Heart right ventricle (tissue), 16 donors: ENCODE measurements around the gene WDR91. TPM values are rescaled to one million over a fixed set of nuclear protein-coding genes. Genes with fewer than 3 reads are reported as not detected.
"Not testable (repeated sequence)": the region's sequence is repeated elsewhere in the genome, so short reads cannot be mapped to it uniquely, and the experiment has no call there.

ENCODE experiments used
- ATAC-seq, 8 donors: fragments of 200-7000 bp; cut with Tn5 transposase; one replicate each; pipeline ENCODE4 v1.9.1; 2020; ENCODE audit warnings: mild to moderate bottlenecking in 8 of 8, moderate library complexity in 8 of 8, moderate number of reproducible peaks in 1 of 8
- DNase-seq, 2 donors: peaks; one replicate each; pipeline ENCODE4 v3.0.0-alpha.2; 2020
- H3K27ac ChIP-seq, 10 donors: fragments of 200-600 bp; sonication (generic) in 2 of 10; one replicate each; pipeline versions ENCODE4 v1.5.0 to v1.8.0; 2020 to 2022; ENCODE audit warnings: mild to moderate bottlenecking in 3 of 10
- H3K27me3 ChIP-seq, 7 donors: fragments of 200-600 bp; one replicate each; pipeline ENCODE4 v1.8.0; 2021 to 2022; ENCODE audit warnings: mild to moderate bottlenecking in 2 of 7
- H3K36me3 ChIP-seq, 9 donors: fragments of 200-600 bp; sonication (generic) in 1 of 9; one replicate each; pipeline versions ENCODE4 v1.5.0 to v1.8.0; 2020 to 2022; ENCODE audit warnings: mild to moderate bottlenecking in 2 of 9
- H3K4me1 ChIP-seq, 9 donors: fragments of 200-600 bp; sonication (generic) in 1 of 9; one replicate each; pipeline versions ENCODE4 v1.5.0 to v1.8.0; 2020 to 2022; ENCODE audit warnings: mild to moderate bottlenecking in 4 of 9
- H3K4me3 ChIP-seq, 10 donors: fragments of 200-600 bp; sonication (generic) in 2 of 10; one replicate each; pipeline versions ENCODE4 v1.5.0 to v1.8.0; 2020 to 2022; ENCODE audit warnings: mild to moderate bottlenecking in 7 of 10, moderate library complexity in 2 of 10
- H3K9me3 ChIP-seq, 11 donors: fragments of 200-600 bp in 10 of 11; sonication (generic) in 2 of 11; one replicate each; pipeline versions ENCODE4 v1.5.0 to v1.8.0; 2013 to 2022; ENCODE audit warnings: mild to moderate bottlenecking in 2 of 11, control low read depth in 1 of 11, moderate library complexity in 1 of 11
- CTCF ChIP-seq, 9 donors: fragments of 200-600 bp; sonication (generic) in 2 of 9; IDR thresholded peaks; one replicate each; pipeline versions ENCODE4 v1.5.0 to v1.8.0; 2021 to 2022; ENCODE audit warnings: antibody characterized with exemption in 9 of 9, mild to moderate bottlenecking in 5 of 9, moderate library complexity in 1 of 9
- WGBS, 2 donors: extraction: QIAGEN DNeasy Blood & Tissue Kit; methylation state at CpG; one replicate each; pipeline ENCODE4 v1.1.7; 2013; ENCODE audit warnings: inconsistent platforms in 1 of 2; 5-methylcytosine and 5-hydroxymethylcytosine counted together
- intact Hi-C, 10 donors: fragments of 100-400 bp; cut with DNase I; formaldehyde crosslinking; loops; one replicate each; pipeline versions ENCODE4 v1.11.1 to v1.14.2; 2022
- polyA plus RNA-seq, 2 donors: library from polyadenylated mRNA; stranded (reverse); fragments of 200-250 nt; gene quantifications; one replicate each; pipeline ENCODE4 v1.2.3, GENCODE V29; 2013
- total RNA-seq, 10 donors: library from RNA; stranded (reverse); fragmentation: NEBNext Ultra II Directional in 3 of 10; extraction: Animal tissue kit (Norgen Biotek cat#: 25700) in 3 of 10; gene quantifications; one replicate each; pipeline versions ENCODE4 v1.2.1 to v1.2.4, GENCODE V29; 2021 to 2023
- donor health status: Arrhythmogenic right ventricular cardiomyopathy.
- donor health status: ischemic (EF 13 %, LVEDD 7.1; RV severe dilation, severe dysfunction).
- donor health status: healthy with polysubstance abuse.
- donor health status: DM: no; HTN: yes; CAD: no.
- donor health status: DM: no; HTN: no; CAD: no.
- donor health status: ischemic (EF 25% LVEDD 6.9; RV normal size, moderate dysfunction).
- donor health status: ischemic (EF 25% LVEDD 5.7; RV mildly dilated, moderate dysfunction).
- donor health status: healthy.
- donor health status: DM: yes; HTN: yes; CAD: no.
- donor health status: Ischemic cardiomyopathy.
- donor health status: ischemic (EF 35%, LVEDD 5.7; RV mildly dilated, moderate dysfunction).
- donor health status: nonischemic (EF 11% LVEDD 7.7; RV severe dilation, severe dysfunction).
- donor health status: DM: yes; HTN: yes; CAD: no.
- donor health status: PGD.
- donor health status: ischemic (EF 29% LVEDD 5.4; RV normal size, mild dysfunction).
- donor health status: nonischemic (EF 23%, LVEDD 6.1; RV moderate dilation, normal function).

WDR91 gene
- total and polyA plus RNA-seq, 12 donors = 3.0 to 10.4 (median 5.9) TPM

DNA sequence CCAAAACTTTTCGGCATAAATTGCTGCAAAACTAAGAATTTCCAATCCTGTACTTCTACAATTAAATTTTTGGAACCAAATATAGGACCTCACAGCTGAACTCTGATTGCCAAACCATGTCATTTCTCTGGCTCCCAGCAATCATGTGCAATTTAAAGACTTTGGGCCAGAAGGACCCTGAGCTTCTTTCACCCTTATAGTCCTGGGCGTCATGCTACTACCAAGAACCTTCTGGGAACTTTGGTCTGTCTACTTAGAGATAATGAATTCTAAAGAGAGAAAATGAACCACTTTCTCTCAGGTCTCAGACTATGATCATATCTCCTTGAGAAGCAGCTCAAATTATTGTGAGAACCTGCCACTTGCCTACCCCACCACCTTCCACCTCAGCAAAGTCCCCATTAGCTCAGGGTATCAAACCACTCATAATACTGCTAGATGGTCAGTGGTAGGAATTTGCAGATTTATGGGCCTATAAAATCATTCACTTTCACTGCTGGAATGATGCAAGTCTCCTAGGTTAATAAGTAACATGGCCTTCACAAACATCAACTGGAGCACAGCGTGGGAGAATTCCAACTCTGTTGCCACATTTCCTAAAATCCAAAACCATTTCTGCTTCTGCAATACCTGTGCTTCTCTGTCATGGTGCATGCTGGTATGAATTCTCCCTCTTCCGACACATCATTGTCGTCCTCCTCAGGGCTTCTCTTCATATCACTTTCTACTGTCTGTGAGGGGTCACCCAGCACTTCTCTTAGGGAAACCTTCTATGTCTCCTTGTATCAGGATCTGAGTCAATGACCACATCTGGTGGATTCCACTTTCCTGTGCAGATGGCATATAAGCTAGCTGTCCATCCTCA lies 6.6 kb upstream of the WDR91 start:
- Histone ChIP-seq H3K9me3 (no peaks in the 10 kb centered on the region), H3K27me3 (peaks cover 0 to 12% (median 0%) of the 10 kb centered on the region in 7 donors), H3K4me3 (no peak overlapping the region), H3K27ac (no peak overlapping the region), H3K4me1 (no peaks in the 10 kb centered on the region), H3K36me3 (no peaks in the 10 kb centered on the region)
- 95 to 98% methylated on average over 5 of the region's 5 CpGs for WGBS, 2 donors
- intact Hi-C loops = no loop called here
- TF ChIP-seq CTCF (IDR thresholded peaks at IDR 0.05) = no peak
- ATAC-seq (no peak), DNase-seq (no peak)

DNA sequence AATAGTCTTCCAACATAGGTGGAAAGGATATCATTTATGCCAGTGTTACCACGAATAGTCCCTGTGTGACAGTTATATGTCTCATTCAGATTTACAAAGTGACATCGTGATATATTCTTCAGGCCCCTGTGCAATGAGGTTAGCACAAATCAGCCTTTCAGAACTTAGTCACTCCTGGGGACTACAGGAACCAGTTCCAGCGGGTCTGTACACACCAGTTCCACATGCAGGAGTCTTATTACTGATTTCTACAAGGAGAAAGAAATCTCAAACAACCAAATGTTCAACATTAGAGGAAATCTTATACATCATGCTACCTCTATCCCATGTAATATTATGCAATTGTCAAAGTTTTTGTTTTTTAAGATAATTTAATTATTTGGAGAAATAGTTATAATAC lies 4.4 kb upstream of the WDR91 start:
- no peak for DNase-seq
- intact Hi-C loops = no loop called here
- WGBS, 2 donors = 77 to 84% methylated on average over 3 of the region's 3 CpGs
- Histone ChIP-seq H3K4me3 (no peak overlapping the region), H3K27me3 (peaks cover 0 to 7% (median 0%) of the 10 kb centered on the region in 7 donors), H3K4me1 (peaks cover 0 to 6% (median 2%) of the 10 kb centered on the region in 9 donors), H3K27ac (no peak overlapping the region), H3K9me3 (no peaks in the 10 kb centered on the region), H3K36me3 (no peaks in the 10 kb centered on the region)
- no peak for ATAC-seq
- no peak for TF ChIP-seq CTCF (IDR thresholded peaks at IDR 0.05)

GRCh38 chr7:135215180-135215579 lies 3.9 kb upstream of the WDR91 start:
- DNase-seq (no peak), ATAC-seq (no peak)
- Histone ChIP-seq H3K36me3 (no peaks in the 10 kb centered on the region), H3K27me3 (peaks cover 0 to 7% (median 0%) of the 10 kb centered on the region in 7 donors), H3K9me3 (no peaks in the 10 kb centered on the region), H3K4me1 (peaks cover 0 to 11% (median 7%) of the 10 kb centered on the region in 9 donors), H3K4me3 (no peak overlapping the region), H3K27ac (no peak overlapping the region)
- TF ChIP-seq CTCF (IDR thresholded peaks at IDR 0.05) = no peak
- 85 to 89% methylated on average over 4 of the region's 4 CpGs for WGBS, 2 donors
- intact Hi-C loops = no loop called here

DNA sequence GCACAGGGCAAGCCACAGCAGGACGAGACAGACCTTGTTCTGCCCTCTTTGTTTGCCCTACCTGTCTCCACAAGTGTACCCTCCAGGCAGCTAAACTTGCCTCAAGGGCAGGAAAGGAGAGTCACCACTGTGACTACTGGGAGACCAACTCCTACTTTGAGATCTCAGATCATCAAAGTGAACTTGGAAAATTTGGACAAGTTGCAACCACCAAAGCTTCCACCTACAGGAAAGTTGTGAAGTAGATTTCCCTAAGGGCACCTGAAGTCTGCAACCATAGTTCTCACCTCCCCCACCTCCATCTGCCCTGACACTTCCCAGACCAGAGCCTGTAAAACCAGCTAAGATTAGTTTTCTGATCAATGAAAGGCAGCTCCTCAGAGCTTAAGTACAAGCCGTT lies 2.5 kb upstream of the WDR91 start:
- no peak overlapping the region for H3K27ac ChIP-seq
- peaks cover 0 to 5% (median 0%) of the 10 kb centered on the region in 7 donors for H3K27me3 ChIP-seq
- DNase-seq (no peak), ATAC-seq (no peak)
- H3K4me3 ChIP-seq = no peak overlapping the region
- TF ChIP-seq CTCF (IDR thresholded peaks at IDR 0.05) = no peak
- H3K4me1 ChIP-seq = peaks cover 0 to 25% (median 14%) of the 10 kb centered on the region in 9 donors
- H3K9me3 ChIP-seq = no peaks in the 10 kb centered on the region
- peaks cover 0 to 5% (median 0%) of the 10 kb centered on the region in 9 donors for H3K36me3 ChIP-seq
- intact Hi-C loops = no loop called here
- WGBS, 2 donors = 72 to 73% methylated on average over 2 of the region's 2 CpGs

GRCh38 chr7:135211946-135212685 lies 790 bp upstream of the WDR91 start:
- DNase-seq (peak in 1 of 2 donors; percentile 34), ATAC-seq (peak in 4 of 8 donors; percentile 16 to 38 (median 28))
- H3K27me3 ChIP-seq, H3K9me3 ChIP-seq: not testable (repeated sequence)
- H3K36me3 ChIP-seq = peaks cover 0 to 15% (median 0%) of the 10 kb centered on the region in 9 donors
- H3K4me3 ChIP-seq = peak overlapping the region; percentile 73 to 99 (median 86)
- intact Hi-C loops = loop anchor here in 1 of 10 donors (2.0 kb wide), 1 partner anchor 41 kb away; the partner anchor contains the start of gene CYREN
- 53 to 59% methylated on average over 25 to 30 of the region's 30 CpGs for WGBS, 2 donors
- H3K27ac ChIP-seq = peak overlapping the region in 9 of 10 donors; percentile 81 to 93 (median 91)
- H3K4me1 ChIP-seq = peaks cover 0 to 33% (median 14%) of the 10 kb centered on the region in 9 donors
